GM21390 (cell line): ENCODE results near the gene DUSP22.

Experiments used
- ATAC-seq: cut with Tn5 transposase; IDR thresholded peaks from one replicate; pipeline ENCODE4 v1.9.1; 2021; ENCODE audit not compliant: unreplicated experiment

DUSP22 gene

DNA sequence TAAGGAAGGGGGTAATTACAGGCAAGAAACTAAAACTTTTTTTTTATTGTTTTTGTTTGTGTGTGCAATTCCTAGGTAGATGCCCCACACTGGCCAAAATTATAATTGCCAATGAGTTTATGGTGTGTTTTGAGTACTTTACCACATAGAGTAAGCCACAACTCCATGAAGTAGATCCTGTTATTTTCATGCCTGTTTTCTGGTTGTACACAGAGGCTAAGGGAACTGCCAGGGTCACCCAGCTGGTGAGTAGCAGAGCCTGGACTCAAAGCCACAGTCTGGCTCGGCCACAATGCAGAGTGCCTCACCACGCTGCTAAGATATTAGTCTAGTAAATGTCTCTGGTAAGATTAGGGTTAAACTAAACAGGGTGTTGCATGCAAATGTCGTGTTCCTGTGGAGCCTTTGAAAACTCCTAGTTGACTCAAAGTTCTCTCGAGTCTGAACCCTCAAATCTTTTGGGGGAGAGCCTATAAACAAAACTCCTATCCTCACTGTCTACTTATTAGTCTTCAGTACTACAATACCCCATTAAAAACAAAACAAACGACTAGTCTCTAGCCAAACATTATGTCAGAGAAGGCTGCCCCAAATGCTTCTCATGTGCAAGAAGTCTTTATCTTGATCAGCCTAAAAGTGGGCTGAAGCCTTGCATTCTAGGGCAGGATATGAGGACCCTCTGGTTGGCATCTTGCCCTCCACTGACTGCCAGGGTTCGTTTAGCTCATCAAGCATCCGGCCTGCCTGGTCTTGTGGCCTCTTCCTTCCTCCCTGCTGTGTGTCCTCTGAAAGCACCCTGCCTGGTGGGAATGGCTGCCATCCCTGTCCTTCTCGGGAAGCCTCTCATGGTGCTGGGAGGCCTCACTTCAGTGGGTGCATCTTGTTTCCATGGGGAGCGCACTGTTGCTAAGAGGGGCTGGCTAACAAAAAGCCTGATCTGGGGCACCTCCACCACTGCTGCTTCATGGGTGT is 4.2 kb downstream of the DUSP22 start:
- peak; percentile 24 for ATAC-seq

DNA sequence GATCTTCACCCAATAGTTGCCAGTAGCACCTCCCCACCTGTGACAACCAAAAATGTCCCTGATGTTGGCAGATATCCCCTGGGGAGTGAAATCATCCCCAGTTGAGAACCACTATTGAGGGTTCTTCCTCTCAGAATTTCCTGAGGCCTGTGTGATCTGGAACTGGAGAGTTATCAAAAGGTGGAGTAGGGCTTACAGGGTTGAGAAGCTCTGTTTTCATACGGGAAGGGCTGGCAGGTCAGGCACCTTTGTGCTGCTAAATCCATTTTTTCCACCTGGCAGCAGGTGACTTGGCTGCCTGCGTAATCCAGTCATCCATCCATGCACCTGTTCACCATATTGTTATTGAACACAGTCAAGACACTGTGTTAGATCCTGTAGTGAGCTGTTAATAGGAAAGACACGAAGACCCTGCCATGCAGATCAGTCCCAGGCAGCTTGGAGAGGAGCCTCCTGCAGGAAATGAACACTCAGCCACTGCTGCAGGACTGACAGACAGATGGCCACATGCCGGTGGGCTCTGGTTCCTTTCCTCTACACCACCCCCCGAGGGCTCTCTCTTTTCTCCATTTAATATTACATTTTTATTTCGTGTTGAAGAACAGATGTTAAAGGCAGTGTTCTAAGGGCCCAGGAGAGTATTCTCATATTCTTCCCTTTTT is 5.4 kb downstream of the DUSP22 start:
- ATAC-seq, result no peak

DNA sequence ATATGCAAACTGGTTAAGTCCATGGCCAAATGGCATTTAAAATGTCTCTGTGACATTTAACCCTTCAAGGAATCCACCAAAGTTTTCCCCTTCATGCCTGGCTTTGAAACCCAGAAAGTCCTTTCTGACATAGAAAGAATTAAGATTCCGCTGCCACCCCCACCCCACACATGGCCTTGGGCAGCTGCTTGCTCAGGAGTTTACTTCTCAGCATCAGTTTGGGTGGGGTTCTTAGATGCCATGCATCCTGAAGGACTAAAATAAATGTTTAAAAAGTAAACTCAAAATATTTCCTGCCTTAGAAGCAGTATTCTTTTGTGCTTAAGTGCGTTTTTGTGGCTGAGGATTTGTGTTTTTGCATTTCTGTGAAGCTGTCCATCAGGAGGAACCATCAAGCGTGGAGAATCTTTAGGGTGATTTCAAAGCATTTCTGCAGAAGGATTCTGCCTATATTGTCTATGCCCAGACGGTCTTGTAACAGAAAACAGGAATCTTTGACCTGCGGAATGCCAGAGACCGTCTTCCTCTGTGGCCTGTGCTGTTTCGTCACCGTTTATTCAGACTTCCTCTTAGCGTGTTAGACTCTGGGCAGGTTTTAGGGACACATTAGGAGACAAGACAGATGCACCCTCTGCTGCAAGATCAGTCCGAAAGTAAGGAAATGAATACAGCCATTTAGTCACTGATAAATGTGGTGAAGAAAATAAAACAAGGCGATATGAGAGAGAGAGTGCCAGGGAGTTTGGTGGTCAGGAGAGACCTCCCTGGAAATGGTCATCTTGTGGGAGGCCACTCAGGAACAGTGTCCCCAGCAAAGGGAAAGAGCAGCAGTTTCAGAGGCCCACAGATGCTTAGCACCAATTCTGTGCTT is 6.2 kb downstream of the DUSP22 start:
- peak; percentile 29 for ATAC-seq

DNA sequence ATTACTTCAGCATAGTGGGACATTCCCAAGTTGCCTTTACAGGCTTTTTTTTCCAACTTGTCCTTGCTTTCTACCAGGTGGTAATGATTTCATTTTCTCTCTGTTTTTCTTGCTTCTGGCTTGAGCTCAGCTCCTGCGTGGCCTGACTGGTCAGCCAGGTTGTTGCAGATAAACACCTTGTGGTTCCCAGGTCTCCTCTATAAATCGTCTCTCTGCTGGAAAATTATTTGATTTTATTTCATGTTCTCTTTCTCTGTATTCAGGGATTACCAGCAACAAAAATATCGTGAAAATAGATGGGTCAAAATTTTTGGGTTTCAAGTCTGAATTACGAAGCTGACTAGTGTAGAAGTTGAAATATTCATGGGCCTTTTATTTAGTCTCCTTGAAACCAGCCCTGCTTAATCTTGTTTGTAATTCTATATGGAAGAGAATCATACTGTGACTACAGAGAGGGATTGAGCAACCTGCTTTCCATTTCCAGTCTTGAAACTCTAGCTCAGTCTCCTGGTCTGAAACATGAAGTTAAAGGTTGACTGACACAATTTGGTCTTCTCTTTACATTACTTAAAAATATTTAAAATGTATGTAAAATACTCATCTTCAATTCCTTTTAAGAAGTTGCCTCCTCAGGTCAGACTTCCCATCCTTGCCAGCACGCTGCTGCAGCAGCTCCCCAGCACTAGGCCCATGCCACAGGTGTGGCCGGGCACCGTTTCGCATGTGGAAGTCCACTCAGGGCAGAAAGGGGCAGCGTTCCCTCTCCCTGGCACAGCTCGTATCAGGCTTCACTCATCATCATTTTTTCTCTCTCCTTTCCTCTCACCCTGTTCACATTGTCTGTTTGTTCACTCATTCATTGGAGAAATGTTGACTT is 7.1 kb downstream of the DUSP22 start:
- ATAC-seq, result no peak

DNA sequence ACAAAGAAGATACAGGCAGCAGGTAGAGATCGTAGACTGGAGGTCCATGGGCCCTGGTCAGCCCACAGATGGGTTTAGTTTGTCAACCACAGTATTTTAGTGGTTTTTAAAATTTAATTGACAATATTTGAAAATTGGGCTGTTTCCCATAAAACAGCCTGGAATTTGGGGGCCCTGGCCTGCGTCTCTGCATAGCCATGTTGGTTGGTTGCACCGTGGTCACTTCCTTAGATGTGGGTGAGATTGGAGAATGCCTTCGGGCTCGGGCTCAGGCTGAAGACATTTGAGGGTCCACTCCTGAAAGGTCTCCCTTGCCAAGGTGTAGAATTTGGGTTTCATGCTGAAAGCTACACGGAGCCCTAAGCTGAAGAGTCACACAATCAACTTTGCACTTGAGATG is 7.7 kb downstream of the DUSP22 start:
- ATAC-seq, result no peak

DNA sequence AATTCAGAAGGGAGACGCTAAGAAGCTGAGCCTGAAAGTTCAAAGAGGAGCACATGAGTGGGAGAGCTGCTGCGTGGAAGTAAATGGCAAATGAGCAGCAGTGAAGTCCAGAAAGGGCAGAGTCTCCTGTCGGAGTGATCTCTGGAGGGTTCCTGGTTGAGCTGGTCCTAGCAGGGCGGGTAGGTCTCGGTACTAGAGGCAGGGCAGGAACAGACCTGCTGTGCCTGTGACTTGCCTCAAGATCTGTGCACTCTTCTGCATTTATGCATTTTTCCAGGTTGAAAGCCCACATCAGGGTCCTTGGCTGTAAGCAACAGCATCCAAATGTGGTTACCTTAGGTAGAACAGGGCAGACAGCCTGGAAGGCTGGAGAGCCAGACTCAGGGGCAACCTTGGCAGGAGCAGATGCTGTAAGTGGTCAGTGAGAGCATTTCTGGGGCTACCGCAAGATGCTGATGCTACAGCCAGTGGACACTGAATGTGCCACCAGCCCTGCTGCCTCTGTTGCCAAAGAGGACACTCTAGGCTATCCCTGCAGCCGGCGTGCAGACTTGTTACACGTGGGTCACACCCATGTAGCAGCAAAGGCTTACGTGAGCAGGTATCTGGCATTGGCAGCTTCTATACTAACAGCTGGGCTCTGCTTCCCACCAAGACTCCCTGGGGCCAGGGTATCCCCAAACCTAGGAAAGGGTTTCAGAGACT is 8.4 kb downstream of the DUSP22 start:
- no peak for ATAC-seq

DNA sequence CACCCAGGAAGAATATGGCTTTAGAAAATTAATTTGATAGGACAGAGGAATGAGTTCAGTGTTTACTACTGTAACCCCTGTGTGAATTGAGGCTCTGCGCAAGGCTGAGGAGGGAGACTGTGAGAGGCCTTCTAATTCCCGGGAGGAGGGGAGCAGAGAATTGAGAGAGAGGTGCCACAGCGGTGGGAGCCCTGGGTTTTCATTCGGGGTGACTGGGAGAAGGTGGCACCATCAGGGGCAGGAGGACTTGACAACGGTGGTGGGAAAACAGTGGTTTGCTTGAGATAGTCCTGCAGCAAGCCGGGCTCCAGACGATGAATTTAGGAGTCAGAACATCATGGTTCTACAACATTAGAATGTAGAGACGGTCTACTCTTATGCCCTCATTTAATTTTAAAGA is 9.2 kb downstream of the DUSP22 start:
- no peak for ATAC-seq

DNA sequence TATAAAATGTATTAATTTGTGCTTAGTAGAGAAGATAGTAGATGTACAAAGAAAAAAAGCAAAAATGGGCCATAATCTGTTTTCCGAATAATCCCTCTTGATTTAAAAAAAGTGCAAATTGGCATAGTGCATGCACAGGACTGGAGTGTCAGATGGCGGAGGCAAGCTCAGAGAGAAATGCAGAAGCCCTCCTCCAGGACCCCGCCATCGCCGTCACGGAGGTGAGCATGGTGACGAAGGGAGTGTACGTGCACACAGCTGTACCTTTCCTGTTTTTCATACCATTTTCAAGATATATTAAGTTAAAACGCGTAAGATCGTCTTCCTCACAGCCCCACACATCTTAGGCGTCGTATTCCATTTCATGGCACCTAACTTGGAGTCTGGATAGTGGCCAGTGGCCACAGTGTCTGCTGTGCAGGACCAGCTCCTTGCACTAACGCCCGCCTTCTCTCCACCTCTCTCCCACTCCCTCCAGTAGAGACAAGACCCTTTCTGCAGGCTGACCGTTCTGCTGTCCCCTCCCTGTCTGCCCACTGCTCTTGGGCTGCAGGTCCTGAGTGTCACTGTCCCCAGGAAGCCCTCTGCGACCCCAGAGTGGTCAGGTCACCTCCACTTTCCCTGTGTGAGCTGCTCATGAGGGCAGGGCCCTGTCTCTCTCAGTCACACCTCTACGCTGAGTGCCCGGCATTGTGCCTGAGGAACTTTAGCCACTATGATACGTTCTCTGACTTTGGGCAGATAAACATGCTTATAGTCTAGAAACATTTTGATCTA is 9.8 kb downstream of the DUSP22 start:
- no peak for ATAC-seq

DNA sequence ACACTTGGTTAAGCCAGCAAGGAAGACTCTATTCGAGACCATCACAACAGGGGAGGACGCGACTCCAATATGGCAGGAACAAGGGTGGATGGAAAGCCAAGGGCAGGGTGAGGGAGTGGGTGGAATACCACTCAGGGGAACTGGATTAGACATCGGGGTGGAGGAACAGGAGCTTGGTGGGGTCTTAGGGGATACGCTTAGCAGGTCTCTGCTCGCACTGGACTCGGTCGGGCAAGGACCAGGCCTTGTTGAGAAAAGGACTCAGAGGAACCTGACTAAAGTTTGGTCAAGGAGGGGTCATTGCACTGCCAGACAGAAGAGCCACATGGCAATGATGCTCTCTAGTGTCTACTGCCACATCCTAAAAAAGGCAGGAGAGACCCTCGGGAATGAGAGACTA is 10.5 kb downstream of the DUSP22 start:
- ATAC-seq, result no peak

DNA sequence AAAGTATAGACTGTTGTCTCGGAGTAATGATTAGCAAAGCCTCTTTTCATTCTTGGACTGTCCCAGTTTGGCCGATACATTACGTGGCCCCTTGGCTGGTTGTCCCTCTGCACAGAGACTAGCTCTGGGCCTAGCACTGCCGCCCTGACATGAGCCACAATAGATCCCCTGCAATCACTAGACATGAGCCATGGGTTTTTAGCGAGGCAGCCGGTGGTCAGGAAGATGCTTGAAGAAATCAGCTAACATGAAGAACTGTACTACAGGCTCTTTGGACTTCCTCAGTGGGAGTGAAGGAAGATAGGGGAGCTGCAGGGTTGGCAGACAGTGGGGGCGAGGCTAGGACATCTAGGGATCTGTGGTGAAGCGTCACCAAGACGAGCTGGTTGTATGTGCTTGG is 11.0 kb downstream of the DUSP22 start:
- no peak for ATAC-seq

DNA sequence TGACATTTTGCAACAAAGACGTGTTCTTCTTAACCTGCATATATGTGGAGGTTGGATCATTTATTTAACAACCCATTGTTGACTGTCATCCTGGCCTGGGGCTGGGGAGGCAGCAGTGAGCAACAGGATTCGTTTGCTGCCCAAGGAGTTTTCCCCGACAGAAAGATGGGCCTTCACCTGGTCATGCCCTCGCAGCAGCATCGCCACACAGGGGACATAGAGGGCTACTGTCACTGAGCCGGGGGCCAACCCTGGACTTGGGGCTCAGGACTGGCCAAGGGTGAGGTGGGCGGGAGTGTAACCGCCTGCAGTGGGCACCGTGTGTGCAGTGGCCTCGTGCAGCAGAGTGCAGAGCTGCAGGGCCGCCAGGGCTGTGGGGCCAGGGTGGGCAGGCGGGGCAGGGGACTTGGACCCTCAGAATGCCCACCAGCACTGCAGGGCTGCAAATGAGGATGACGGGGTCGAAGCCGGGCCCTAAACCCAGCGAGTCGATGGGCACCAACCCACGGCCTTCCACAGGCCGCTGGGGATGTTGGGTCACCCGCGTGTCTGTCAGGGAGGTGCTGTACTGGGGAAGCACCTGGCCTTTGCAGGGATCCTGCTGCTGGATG is 11.8 kb downstream of the DUSP22 start:
- ATAC-seq, result no peak

DNA sequence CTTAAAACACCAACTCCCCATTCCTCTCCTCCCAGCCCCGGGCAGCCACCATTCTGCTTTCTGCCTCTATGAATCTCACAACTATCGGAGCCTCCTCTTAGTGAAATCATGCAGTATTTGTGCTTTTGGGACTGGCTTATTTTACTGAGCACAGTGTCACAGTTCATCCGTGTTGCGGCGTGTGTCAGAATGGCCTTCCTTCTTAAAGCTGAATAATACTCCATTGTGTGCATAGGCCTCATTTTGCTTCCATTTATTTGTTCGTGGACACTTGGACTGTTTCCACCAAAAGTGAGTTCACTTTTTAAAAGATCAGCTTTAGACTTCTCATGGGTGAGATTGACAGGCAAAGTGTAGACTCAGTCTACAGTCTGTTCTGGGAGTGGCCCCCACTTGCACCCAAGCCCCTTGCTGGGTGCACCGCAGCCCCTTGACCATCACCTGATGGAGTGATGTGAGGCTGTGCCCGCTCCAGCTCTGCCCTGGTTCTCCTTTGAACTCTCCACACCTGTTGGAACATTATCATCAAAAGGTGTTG is 12.6 kb downstream of the DUSP22 start:
- ATAC-seq, result no peak

DNA sequence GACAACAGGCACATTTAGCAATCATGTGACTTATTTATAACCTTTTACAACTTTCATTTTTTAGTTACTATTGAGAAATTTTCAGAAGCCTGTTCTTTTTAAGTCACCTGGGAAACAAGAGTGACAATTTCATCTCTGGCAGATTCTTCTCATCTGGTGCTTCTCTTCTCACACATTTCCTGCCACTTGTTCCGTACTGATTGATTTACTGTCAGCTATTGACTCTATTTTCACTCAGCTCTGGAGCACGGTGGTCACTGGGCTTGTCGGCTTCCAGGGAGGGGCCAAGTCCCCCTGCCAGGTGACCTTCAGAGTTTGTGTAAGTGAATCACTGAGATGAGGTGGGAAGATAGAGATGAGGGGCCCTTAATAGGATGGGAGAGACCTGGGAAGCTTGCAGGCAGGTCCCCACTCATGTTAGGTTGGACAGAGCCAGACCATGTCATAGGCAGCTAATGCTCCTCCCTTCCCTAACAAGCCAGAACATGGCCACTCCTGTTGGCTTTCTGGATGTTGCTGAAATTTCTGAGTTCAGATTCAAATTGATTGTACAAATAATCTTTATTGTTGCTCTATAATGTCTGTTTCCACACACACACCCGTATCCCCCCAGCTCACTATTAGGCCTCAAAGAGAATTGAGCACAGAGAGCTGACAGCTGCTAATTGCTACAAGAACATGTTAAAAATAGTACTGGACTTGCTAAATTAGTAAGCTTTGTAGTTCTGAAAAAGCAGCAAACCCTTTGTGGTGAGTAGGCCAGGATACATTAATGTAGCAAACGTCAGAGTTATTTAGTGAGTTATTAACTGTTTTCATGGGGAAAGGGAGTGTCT is 13.3 kb downstream of the DUSP22 start:
- peak; percentile 80 for ATAC-seq

DNA sequence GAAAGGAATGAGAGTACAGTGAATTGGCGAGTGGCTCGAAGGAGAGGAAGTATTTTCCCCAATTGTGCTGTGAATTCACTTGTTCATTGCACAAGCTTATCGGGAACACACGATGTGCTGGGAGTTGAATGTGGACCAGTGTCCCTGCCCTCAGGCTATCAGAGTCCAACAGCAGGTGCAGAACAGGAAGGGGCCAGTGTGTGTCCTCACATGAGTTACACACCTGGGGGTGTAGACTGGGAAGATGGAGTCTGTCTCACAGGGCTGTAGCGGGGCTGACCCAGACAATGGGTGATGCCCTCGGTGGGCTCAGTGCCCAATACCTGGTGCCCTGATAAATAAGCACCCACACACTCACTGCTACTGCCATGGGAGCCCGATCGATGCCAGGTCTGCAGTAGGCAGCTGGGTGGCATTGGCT is 14.4 kb downstream of the DUSP22 start:
- no peak for ATAC-seq

DNA sequence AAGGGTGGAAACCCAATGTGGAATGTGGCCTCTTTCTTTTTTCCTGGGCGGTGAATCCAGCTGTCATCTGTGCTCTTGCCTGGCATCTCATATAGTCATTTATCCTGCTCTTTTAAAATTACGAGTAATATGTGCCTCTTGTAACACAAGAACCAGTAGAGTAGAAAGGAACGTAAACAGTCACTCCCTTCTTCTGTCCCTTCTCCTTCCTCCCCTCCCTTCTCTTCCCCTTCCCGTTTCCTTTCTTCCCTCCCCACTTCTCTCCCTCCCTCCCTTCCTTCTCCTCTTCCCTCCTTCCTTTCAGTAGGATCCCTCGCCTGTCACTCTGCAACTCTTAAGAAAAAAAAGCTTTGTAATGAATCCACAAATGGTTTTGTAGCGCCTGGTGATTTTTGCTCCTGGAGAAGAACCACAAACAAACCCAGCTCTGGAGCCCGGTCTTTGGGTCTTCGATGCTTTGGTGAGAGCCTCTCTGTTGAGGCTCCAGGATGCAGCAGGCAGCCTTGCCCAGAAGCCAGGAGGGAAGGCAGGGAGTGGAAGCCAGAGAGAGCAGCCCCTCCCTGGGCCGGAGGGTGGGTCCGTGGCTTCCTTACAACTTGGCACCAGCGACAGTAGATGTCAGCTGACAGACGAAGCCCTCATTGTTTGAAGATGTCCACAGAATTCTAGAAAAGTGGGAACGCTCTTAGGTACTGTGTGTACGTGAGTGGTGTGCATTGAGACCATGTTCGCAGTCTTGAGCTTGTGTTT is 15.0 kb downstream of the DUSP22 start:
- ATAC-seq, result no peak

DNA sequence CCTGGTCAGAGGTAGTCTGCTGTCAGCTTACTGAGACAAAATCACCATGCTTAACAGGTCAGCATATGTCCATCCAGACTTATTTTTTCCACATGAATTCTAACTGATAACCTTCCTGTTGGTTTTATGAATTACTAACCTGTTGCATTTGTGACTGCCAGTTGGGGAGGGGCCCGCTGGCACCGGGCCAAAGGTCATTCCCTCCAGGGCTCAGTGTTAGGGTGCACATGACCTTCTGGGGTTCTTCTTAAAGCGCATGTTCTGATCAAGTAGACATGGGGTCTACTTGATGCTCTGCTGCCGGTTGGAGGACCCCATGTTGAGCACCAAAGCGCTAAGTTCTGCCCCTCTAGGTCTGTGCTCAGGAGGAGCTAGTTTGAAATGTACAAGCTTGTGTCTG is 15.6 kb downstream of the DUSP22 start:
- ATAC-seq, result no peak

DNA sequence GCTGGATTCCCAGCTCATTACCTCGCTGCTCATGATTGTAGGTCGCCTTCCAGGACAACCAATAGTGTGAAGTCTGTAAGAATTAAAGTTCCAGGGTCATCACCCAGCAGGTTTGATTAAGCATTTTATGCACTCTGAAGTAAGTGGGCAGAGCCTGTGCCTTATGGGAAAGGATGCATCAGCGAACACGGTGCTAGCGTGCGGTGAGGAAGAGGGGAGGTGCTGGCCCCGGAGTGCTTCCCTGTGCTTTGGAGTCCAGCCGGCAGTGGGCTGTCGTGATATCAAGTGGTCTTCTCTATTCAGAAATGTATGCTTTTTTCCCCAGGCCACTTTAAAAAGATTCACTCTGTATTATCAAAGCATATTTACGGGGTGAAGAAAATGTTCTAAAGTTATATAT is 16.0 kb downstream of the DUSP22 start:
- no peak for ATAC-seq
